ENCODE measurements around the gene FGF12.

The FGF12 gene

DNA sequence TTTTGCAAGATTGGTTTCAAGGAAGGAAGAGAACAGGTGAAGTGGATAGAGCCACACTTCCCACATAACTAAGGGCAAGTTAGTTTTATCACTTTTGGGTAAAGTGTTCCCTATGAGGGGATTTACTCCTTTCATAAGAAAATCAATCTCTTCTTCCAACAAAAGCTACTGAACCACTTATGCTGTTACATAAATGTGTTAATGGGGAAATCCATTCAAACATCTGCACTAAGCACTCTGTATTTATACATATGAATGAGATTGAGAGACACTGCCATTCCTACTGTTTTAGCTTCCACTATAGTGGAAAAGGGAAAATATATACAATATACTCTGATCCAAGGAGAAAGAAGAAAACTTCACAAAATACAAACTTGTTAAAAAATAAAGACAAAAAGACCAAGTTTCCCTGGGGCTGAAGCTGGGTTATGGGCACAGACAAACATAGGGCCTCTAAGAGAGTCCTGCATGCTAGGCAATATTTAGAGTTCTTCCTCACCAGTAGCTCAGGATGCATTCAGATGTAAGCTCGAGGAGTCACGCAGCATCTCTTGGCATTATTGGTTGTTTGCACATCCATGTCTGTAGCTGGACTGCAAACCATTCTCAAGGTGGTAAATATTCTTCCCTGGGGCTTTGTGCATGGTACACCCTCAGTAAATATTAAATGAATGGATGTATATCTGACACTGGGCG is 454.2 kb downstream of the FGF12 start:
- H2AFZ ChIP-seq (ENCODE audit: low read depth, low read length, severe bottlenecking): no peak overlapping the region
- H3K79me2 ChIP-seq (ENCODE audit: insufficient read depth, low read length): no peaks in the 10 kb centered on the region
- no peaks in the 10 kb centered on the region for H3K27me3 ChIP-seq (ENCODE audit: low read length)
- no peaks in the 10 kb centered on the region for H4K20me1 ChIP-seq (ENCODE audit: low read depth, low read length)
- H3K4me2 ChIP-seq (ENCODE audit: low read depth, low read length, poor library complexity, severe bottlenecking): no peak overlapping the region
- H3K4me3 ChIP-seq (ENCODE audit: insufficient read depth, low read length, poor library complexity, severe bottlenecking): no peak overlapping the region
- TF ChIP-seq, protein P1, sequence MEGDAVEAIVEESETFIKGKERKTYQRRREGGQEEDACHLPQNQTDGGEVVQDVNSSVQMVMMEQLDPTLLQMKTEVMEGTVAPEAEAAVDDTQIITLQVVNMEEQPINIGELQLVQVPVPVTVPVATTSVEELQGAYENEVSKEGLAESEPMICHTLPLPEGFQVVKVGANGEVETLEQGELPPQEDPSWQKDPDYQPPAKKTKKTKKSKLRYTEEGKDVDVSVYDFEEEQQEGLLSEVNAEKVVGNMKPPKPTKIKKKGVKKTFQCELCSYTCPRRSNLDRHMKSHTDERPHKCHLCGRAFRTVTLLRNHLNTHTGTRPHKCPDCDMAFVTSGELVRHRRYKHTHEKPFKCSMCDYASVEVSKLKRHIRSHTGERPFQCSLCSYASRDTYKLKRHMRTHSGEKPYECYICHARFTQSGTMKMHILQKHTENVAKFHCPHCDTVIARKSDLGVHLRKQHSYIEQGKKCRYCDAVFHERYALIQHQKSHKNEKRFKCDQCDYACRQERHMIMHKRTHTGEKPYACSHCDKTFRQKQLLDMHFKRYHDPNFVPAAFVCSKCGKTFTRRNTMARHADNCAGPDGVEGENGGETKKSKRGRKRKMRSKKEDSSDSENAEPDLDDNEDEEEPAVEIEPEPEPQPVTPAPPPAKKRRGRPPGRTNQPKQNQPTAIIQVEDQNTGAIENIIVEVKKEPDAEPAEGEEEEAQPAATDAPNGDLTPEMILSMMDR (IDR thresholded peaks at IDR 0.05; ENCODE audit: insufficient read depth, low read length, poor library complexity, severe bottlenecking): no peak
- no peak for TF ChIP-seq EZH2phosphoT487 (conservative IDR thresholded peaks at IDR 0.05; ENCODE audit: low read length)
- H3K9me2 ChIP-seq (replicated peaks; ENCODE audit: insufficient read depth, low read length): no peaks in the 10 kb centered on the region
- H3K27ac ChIP-seq (ENCODE audit: low read depth, low read length): no peak overlapping the region
- H3K36me3 ChIP-seq (ENCODE audit: low read length): no peaks in the 10 kb centered on the region
- H3K9ac ChIP-seq (ENCODE audit: low read length): no peak overlapping the region
- no peaks in the 10 kb centered on the region for H3K9me3 ChIP-seq (ENCODE audit: insufficient read depth, low read length)
- H3F3A ChIP-seq (ENCODE audit: insufficient read depth): no peaks in the 10 kb centered on the region

- H2AFZ ChIP-seq (ENCODE audit: low read depth, low read length, severe bottlenecking): no peak overlapping the region
- no peak overlapping the region for H3K4me2 ChIP-seq (ENCODE audit: low read depth, low read length, poor library complexity, severe bottlenecking)
- H3K27ac ChIP-seq (ENCODE audit: low read depth, low read length): no peak overlapping the region
- H3K4me3 ChIP-seq (ENCODE audit: insufficient read depth, low read length, poor library complexity, severe bottlenecking): no peak overlapping the region
- H3K9me2 ChIP-seq (replicated peaks; ENCODE audit: insufficient read depth, low read length): no peaks in the 10 kb centered on the region
- TF ChIP-seq, protein P1 (IDR thresholded peaks at IDR 0.05; ENCODE audit: insufficient read depth, low read length, poor library complexity, severe bottlenecking): no peak
- no peak for TF ChIP-seq EZH2phosphoT487 (conservative IDR thresholded peaks at IDR 0.05; ENCODE audit: low read length)
- no peaks in the 10 kb centered on the region for H3K9me3 ChIP-seq (ENCODE audit: insufficient read depth, low read length)
- H3K36me3 ChIP-seq (ENCODE audit: low read length): no peaks in the 10 kb centered on the region
- H3K79me2 ChIP-seq (ENCODE audit: insufficient read depth, low read length): no peaks in the 10 kb centered on the region
- no peaks in the 10 kb centered on the region for H3F3A ChIP-seq (ENCODE audit: insufficient read depth)
- H4K20me1 ChIP-seq (ENCODE audit: low read depth, low read length): no peaks in the 10 kb centered on the region
- no peak overlapping the region for H3K9ac ChIP-seq (ENCODE audit: low read length)
- no peaks in the 10 kb centered on the region for H3K27me3 ChIP-seq (ENCODE audit: low read length)
Observed at GRCh38 chr3:192262001-192262400, 465.3 kb downstream of the FGF12 start.

DNA sequence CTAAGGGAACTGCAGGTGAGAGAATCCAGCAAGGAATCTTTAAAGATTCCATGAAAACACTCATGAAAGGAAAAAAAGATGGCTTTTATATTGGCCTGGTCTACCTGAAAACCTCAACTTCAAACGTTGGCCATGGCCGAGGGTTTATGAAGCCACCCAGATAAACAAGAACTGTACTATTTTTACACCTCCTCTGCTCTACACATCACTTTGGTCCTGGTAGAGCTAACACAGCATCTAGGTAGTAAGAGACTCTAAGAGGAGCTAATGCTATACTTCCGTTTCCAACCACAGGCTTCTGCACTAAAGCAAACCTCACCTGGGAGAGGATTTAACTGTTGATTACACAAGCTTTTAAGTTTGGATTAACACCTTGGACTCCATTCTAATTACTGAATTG is 466.2 kb downstream of the FGF12 start:
- no peak overlapping the region for H3K4me3 ChIP-seq (ENCODE audit: insufficient read depth, low read length, poor library complexity, severe bottlenecking)
- H3K36me3 ChIP-seq (ENCODE audit: low read length): no peaks in the 10 kb centered on the region
- no peak overlapping the region for H3K27ac ChIP-seq (ENCODE audit: low read depth, low read length)
- no peak overlapping the region for H3K4me2 ChIP-seq (ENCODE audit: low read depth, low read length, poor library complexity, severe bottlenecking)
- H3K9me2 ChIP-seq (replicated peaks; ENCODE audit: insufficient read depth, low read length): no peaks in the 10 kb centered on the region
- TF ChIP-seq, protein P1 (IDR thresholded peaks at IDR 0.05; ENCODE audit: insufficient read depth, low read length, poor library complexity, severe bottlenecking): no peak
- TF ChIP-seq EZH2phosphoT487 (conservative IDR thresholded peaks at IDR 0.05; ENCODE audit: low read length): no peak
- H3K9ac ChIP-seq (ENCODE audit: low read length): no peak overlapping the region
- no peaks in the 10 kb centered on the region for H4K20me1 ChIP-seq (ENCODE audit: low read depth, low read length)
- no peaks in the 10 kb centered on the region for H3K9me3 ChIP-seq (ENCODE audit: insufficient read depth, low read length)
- H2AFZ ChIP-seq (ENCODE audit: low read depth, low read length, severe bottlenecking): no peak overlapping the region
- no peaks in the 10 kb centered on the region for H3K27me3 ChIP-seq (ENCODE audit: low read length)
- no peaks in the 10 kb centered on the region for H3F3A ChIP-seq (ENCODE audit: insufficient read depth)
- no peaks in the 10 kb centered on the region for H3K79me2 ChIP-seq (ENCODE audit: insufficient read depth, low read length)

Measured in SU-DHL-6 (cell line).